Muscle of arm (tissue), 12 donors: ENCODE results near the gene CHPF2. TPM values are rescaled to one million over a fixed set of nuclear protein-coding genes. Genes with fewer than 3 reads are reported as not detected.

ENCODE experiments used
- DNase-seq: peaks from one replicate; pipeline ENCODE4 v3.0.0-alpha.2; 2013
- polyA plus RNA-seq, 12 donors: library from polyadenylated mRNA; unstranded; fragments of 120-200 nt; gene quantifications; one replicate each; pipeline ENCODE4 v1.2.1, GENCODE V29; 2013; ENCODE audit not compliant: insufficient read length in 12 of 12

Gene CHPF2
- polyA plus RNA-seq, 12 donors: 15.9 to 26.8 (median 21.6) TPM; not detected in 1

GRCh38 chr7:151283302-151283701 lies 51.0 kb downstream of the CHPF2 start:
- DNase-seq: no peak

GRCh38 chr7:151286148-151286547 lies 53.9 kb downstream of the CHPF2 start:
- no peak for DNase-seq

Other genes starting within 250 kb of the CHPF2 start
- 10 to 100 TPM in 1 of 12 donors, 1 to 10 TPM in 10, not detected in 1; 4.3 to 15.7 (median 6.2) TPM for gene NOS3, start 241.5 kb upstream of the CHPF2 start, polyA plus RNA-seq
- gene ATG9B, start 208.0 kb upstream of the CHPF2 start, polyA plus RNA-seq: 1 to 10 TPM in 3 of 12 donors, under 1 TPM in 7, not detected in 2; 0.51 to 2.3 (median 0.89) TPM
- gene ABCB8, start 204.0 kb upstream of the CHPF2 start, polyA plus RNA-seq: 10 to 100 TPM in 11 of 12 donors, not detected in 1; 12.2 to 33.6 (median 18.1) TPM
- gene ASIC3, start 184.0 kb upstream of the CHPF2 start, polyA plus RNA-seq: 1 to 10 TPM in 10 of 12 donors, not detected in 2; 1.5 to 7.7 (median 4.1) TPM
- 10 to 100 TPM in 1 of 12 donors, 1 to 10 TPM in 9, not detected in 2; 7.7 to 12.7 (median 8.8) TPM for gene CDK5, start 174.6 kb upstream of the CHPF2 start, polyA plus RNA-seq
- 100 to 1,000 TPM in 1 of 12 donors, 10 to 100 TPM in 10, not detected in 1; 43.4 to 124 (median 52.7) TPM for gene SLC4A2, start 172.9 kb upstream of the CHPF2 start, polyA plus RNA-seq
- 100 to 1,000 TPM in 1 of 12 donors, 10 to 100 TPM in 10, not detected in 1; 52.7 to 146 (median 55.3) TPM for gene FASTK, start 151.7 kb upstream of the CHPF2 start, polyA plus RNA-seq
- gene TMUB1, start 149.0 kb upstream of the CHPF2 start, polyA plus RNA-seq: 10 to 100 TPM in 11 of 12 donors, not detected in 1; 21.5 to 49.2 (median 26.8) TPM
- gene AGAP3, start 146.0 kb upstream of the CHPF2 start, polyA plus RNA-seq: 10 to 100 TPM in 11 of 12 donors, not detected in 1; 62.4 to 86.8 (median 70.9) TPM
- gene GBX1, start 64.8 kb upstream of the CHPF2 start, polyA plus RNA-seq: 1 to 10 TPM in 7 of 12 donors, under 1 TPM in 3, not detected in 2; 0.30 to 4.1 (median 1.5) TPM
- 1 to 10 TPM in 10 of 12 donors, not detected in 2; 1.7 to 6.3 (median 3.3) TPM for gene ASB10, start 45.2 kb upstream of the CHPF2 start, polyA plus RNA-seq
- gene H2BK1, start 22.0 kb upstream of the CHPF2 start, polyA plus RNA-seq: not detected
- 10 to 100 TPM in 10 of 12 donors, 1 to 10 TPM in 1, not detected in 1; 9.8 to 21.5 (median 17.3) TPM for gene ABCF2, start 5.3 kb upstream of the CHPF2 start, polyA plus RNA-seq
- 100 to 1,000 TPM in 11 of 12 donors, not detected in 1; 105 to 195 (median 140) TPM for gene SMARCD3, start 16.2 kb downstream of the CHPF2 start, polyA plus RNA-seq
- 10 to 100 TPM in 11 of 12 donors, not detected in 1; 31.4 to 76.1 (median 40.6) TPM for gene NUB1, start 109.3 kb downstream of the CHPF2 start, polyA plus RNA-seq
- 10 to 100 TPM in 3 of 12 donors, 1 to 10 TPM in 8, not detected in 1; 2.3 to 25.2 (median 4.6) TPM for gene WDR86, start 177.6 kb downstream of the CHPF2 start, polyA plus RNA-seq
- under 1 TPM in 7 of 12 donors, not detected in 5; 0.12 to 0.82 (median 0.21) TPM for gene CRYGN, start 207.7 kb downstream of the CHPF2 start, polyA plus RNA-seq